NT2/D1 (cell line): Measurements from ENCODE around the gene FAP.

Source experiments
- SUZ12 ChIP-seq: IDR thresholded peaks from 2 replicates; pipeline ENCODE4 v1.6.1; 2011; ENCODE audit not compliant: insufficient read length, insufficient read depth; ENCODE audit errors: extremely low read depth
- YY1 ChIP-seq: IDR thresholded peaks from 2 replicates; pipeline ENCODE4 v1.6.1; 2011; ENCODE audit not compliant: insufficient read length, insufficient read depth
- ZNF274 ChIP-seq: IDR thresholded peaks from 2 replicates; pipeline ENCODE4 v1.6.1; 2011; ENCODE audit warnings: mild to moderate bottlenecking, low read depth, low read length

DNA sequence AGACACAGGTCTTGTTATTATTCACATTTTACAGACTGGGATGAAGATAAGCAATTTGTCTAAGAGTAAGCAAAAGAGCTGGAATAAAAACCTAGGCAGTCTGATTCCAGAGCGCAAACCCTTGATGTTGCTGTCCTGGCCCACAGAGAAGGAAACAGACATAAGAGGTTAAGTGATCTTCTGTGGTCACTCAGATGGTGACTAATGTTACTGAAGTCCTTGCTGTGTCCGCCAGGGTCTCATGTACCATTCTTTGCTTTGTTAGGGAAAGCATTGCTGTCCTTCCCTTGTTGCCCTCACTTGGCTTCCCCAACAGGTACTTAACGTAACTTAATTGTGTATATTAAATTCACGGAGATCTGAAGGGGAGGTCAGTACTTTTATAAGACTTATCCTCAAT is 14.9 kb upstream of the FAP start:
- TF ChIP-seq YY1 = no peak
- no peak for TF ChIP-seq ZNF274
- no peak for TF ChIP-seq SUZ12
